AG04450 (cell line): Measurements from ENCODE around the gene DMD. TPM values are rescaled to one million over a fixed set of nuclear protein-coding genes. Genes with fewer than 3 reads are reported as not detected.
"Not testable (repeated sequence)": the region's sequence is repeated elsewhere in the genome, so short reads cannot be mapped to it uniquely, and the experiment has no call there.

ENCODE experiments used
- CTCF ChIA-PET: fragments of 300-600, 350-600 bp; formaldehyde crosslinking; extraction: SDS; loops from one replicate; lab custom pipeline; 2022; ENCODE audit warnings: antibody characterized with exemption, inconsistent platforms; lab: Charles Lee
- POLR2A ChIA-PET: fragments of 350-600 bp; formaldehyde crosslinking; extraction: SDS; loops from one replicate; lab custom pipeline; 2021; ENCODE audit warnings: antibody characterized with exemption, inconsistent platforms; lab: Yijun Ruan, JAX
- DNase-seq: peaks from one replicate; pipeline ENCODE4 v3.0.0-alpha.2; 2011; ENCODE audit warnings: low read depth, low spot score
- H3K27ac ChIP-seq: one replicate; pipeline ENCODE4 v1.5.1; 2012; ENCODE audit warnings: low read depth, low read length, control low read depth
- H3K27me3 ChIP-seq: one replicate; pipeline ENCODE4 v1.6.0; 2012; ENCODE audit warnings: low read length; ENCODE audit not compliant: control insufficient read depth, insufficient read depth
- H3K4me3 ChIP-seq: 2 replicates; pipeline ENCODE4 v1.5.1; 2011; ENCODE audit warnings: mild to moderate bottlenecking, low read depth, low read length, control low read depth
- H3K9me3 ChIP-seq: 2 replicates; pipeline ENCODE4 v1.5.1; 2012; ENCODE audit warnings: low read length; ENCODE audit not compliant: control insufficient read depth, insufficient read depth
- polyA plus RNA-seq: library from polyadenylated mRNA; depleted of rRNA; stranded (reverse); fragments of >200 nt; gene quantifications from 2 replicates; pipeline ENCODE4 v1.2.3, GENCODE V29; 2011
- TF ChIP-seq, protein P1 (sequence below): IDR thresholded peaks from 2 replicates; pipeline ENCODE4 v1.5.1; 2011; ENCODE audit warnings: low read depth, low read length, control low read depth, inconsistent platforms

DMD gene
- polyA plus RNA-seq, 1 experiment, result 7.6 TPM

DNA sequence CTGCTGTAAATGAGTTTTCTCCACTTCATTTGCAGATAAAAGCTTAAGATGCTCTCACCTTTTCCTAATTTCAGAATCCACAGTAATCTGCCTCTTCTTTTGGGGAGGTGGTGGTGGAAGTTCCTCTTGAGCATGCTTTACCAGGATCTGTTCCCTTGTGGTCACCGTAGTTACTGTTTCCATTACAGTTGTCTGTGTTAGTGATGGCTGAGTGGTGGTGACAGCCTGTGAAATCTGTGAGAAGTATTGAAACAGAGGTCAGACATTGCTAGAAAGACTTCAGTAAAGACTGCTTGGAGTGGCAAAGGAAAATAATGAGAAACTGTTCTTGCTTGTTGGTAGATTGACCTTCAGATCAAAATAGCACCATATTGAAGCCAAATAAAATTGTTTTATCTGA lies 666.2 kb downstream of the DMD start:
- CTCF ChIA-PET, result no interaction called here

DNA sequence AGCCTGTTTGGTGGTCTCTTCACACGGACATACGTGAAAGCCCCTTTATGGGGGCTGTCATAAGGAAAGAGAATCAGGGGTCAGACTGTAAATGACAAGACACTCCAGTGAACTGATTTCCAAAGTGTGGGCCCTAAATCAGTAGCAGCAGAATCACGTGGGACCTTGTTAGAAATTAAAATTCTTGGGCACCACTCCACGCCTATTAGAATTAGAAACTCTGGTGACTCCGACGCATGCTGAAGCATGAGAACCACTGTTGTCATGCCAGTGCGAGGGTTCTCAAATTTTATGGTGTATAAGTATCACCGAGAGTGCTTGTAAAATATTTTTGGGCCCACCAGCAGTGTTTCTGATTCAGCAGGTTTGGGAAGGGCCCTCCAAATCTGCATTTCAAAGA lies 672.8 kb downstream of the DMD start:
- TF ChIP-seq, protein P1, sequence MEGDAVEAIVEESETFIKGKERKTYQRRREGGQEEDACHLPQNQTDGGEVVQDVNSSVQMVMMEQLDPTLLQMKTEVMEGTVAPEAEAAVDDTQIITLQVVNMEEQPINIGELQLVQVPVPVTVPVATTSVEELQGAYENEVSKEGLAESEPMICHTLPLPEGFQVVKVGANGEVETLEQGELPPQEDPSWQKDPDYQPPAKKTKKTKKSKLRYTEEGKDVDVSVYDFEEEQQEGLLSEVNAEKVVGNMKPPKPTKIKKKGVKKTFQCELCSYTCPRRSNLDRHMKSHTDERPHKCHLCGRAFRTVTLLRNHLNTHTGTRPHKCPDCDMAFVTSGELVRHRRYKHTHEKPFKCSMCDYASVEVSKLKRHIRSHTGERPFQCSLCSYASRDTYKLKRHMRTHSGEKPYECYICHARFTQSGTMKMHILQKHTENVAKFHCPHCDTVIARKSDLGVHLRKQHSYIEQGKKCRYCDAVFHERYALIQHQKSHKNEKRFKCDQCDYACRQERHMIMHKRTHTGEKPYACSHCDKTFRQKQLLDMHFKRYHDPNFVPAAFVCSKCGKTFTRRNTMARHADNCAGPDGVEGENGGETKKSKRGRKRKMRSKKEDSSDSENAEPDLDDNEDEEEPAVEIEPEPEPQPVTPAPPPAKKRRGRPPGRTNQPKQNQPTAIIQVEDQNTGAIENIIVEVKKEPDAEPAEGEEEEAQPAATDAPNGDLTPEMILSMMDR, result no peak
- POLR2A ChIA-PET, result no interaction called here
- CTCF ChIA-PET, result no interaction called here
- no peak overlapping the region for H3K4me3 ChIP-seq
- H3K27me3 ChIP-seq, result no peaks in the 10 kb centered on the region
- H3K9me3 ChIP-seq, result no peaks in the 10 kb centered on the region
- H3K27ac ChIP-seq, result no peak overlapping the region
- no peak for DNase-seq

More for the DNA sequence above, 666.2 kb downstream of the DMD start:
- no peak for DNase-seq
- Histone ChIP-seq H3K4me3 (no peak overlapping the region), H3K9me3 (no peaks in the 10 kb centered on the region), H3K27me3 (no peaks in the 10 kb centered on the region), H3K27ac (no peak overlapping the region)
- TF ChIP-seq, protein P1, result no peak
- POLR2A ChIA-PET, result no interaction called here

DNA sequence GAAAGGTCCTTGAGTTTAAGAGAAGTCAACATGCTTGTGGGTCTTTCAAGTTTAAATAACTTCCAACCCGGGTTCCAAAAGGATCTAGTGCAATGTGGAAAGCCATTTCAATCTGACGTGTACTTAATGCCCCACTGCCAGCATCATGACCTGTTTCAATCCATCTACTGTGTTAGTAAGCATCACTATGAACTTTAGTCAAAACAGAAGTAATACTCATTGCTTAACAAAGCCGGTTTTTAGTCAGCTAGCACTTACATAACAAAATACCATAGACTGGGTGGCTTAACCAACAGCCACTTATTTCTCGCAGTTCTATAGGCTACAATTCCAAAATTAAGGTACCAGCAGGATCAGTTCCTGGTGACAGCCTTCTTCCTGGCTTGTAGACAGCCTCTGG lies 677.5 kb downstream of the DMD start:
- TF ChIP-seq, protein P1, result no peak
- CTCF ChIA-PET, result no interaction called here
- Histone ChIP-seq H3K9me3 (no peaks in the 10 kb centered on the region), H3K27ac (no peak overlapping the region), H3K4me3 (no peak overlapping the region), H3K27me3 (no peaks in the 10 kb centered on the region)
- POLR2A ChIA-PET, result no interaction called here
- DNase-seq, result no peak

DNA sequence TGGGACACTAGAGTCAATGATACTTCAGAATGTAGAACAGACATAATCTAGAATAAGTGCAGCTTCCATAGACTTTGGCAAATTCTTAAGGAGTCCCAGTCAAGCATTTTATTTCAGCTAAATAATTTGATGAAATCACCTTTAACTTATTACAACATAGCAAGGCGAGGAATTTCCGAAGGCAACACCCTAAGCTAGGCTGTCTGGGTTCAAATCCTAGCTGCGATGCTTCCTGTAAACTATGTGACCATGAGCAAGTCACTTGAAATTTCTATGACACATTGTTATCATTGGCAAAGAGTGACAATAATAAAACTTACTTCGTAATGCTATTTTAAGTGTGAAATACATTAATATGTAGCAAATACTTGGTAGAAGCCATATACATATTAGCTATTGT lies 679.1 kb downstream of the DMD start:
- ChIA-PET CTCF (interaction anchor here (0.7 to 1.6 kb wide), 2 partner anchors 804 to 807 kb away, joined by 3 to 6 read pairs; no protein-coding TSS in a partner anchor), POLR2A (no interaction called here)
- Histone ChIP-seq H3K9me3 (no peaks in the 10 kb centered on the region), H3K27ac (no peak overlapping the region), H3K4me3 (no peak overlapping the region), H3K27me3 (no peaks in the 10 kb centered on the region)
- TF ChIP-seq, protein P1, result no peak
- DNase-seq, result no peak

DNA sequence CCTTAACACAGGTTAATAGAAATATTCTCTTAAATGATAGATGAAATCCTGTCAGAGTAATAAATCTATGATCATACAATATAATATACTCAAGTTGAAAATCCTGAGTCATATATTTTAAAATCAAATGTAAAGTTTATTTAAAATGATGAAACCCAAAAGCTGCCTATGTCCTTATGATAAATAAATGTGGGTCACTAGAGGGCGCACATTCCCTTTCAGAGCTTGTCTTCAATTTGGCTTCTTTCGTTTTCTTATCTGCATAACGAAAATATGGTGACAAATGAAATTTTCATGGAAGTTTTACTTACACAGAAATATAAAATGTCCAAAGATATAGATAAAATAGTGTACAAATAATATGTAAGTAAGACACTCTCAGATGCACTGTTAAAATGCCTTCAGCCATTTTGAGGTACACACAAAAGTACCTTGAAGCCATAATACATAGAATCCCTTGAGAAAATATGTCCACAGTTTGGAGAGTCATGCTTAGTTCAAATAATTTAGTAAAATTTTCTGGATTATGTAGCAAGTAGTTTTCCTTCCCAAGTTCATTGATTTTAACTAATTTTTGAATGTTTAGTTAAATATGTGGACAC lies 680.4 kb downstream of the DMD start:
- Histone ChIP-seq H3K27ac (no peak overlapping the region), H3K4me3 (no peak overlapping the region), H3K27me3 (no peaks in the 10 kb centered on the region), H3K9me3 (no peaks in the 10 kb centered on the region)
- peak; percentile 1 for DNase-seq
- TF ChIP-seq, protein P1, result peak; percentile 58
- ChIA-PET POLR2A (no interaction called here), CTCF (interaction anchor here (0.5 to 1.9 kb wide), 2 partner anchors 565 to 806 kb away, joined by 3 to 7 read pairs; no protein-coding TSS in a partner anchor)

DNA sequence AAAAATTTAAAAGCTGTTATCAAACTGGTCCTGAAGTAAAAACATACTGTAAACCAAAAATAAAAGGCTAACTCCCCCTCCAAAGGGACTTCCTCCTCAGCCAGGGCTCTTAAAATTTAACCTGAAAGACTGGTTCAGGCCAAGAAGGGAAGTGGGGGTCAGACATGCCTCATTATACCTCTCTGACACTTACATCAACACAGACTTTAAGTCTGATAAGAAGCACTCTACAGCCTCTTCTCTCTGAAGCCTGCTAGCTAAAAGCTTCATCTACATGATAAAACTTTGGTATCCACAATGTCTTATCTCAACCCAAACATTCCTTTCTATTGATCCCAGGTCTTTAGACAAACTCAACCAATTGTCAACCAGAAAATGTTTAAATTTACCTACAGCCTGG lies 682.9 kb downstream of the DMD start:
- H3K27me3 ChIP-seq, H3K4me3 ChIP-seq, CTCF ChIA-PET, H3K27ac ChIP-seq, H3K9me3 ChIP-seq, POLR2A ChIA-PET, DNase-seq: not testable (repeated sequence)
